GM12875 (cell line): Measurements from ENCODE around the gene SLC25A44.

Experiments used
- H3K4me3 ChIP-seq: one replicate; pipeline ENCODE4 v1.5.1; 2011; ENCODE audit warnings: low read depth, low read length, control low read depth
- CTCF ChIP-seq: IDR thresholded peaks from 2 replicates; pipeline ENCODE4 v1.5.1; 2011; ENCODE audit warnings: low read depth, mild to moderate bottlenecking, control low read depth, inconsistent platforms, low read length, moderate library complexity, borderline replicate concordance; ENCODE audit not compliant: insufficient read depth

The SLC25A44 gene

GRCh38 chr1:156248323-156248683 lies 54.4 kb downstream of the SLC25A44 start:
- no peak for TF ChIP-seq CTCF
- H3K4me3 ChIP-seq = no peak overlapping the region

GRCh38 chr1:156249593-156249992 lies 55.7 kb downstream of the SLC25A44 start:
- no peak for TF ChIP-seq CTCF
- no peak overlapping the region for H3K4me3 ChIP-seq

- no peak for TF ChIP-seq CTCF
- no peak overlapping the region for H3K4me3 ChIP-seq
These were observed 57.6 kb downstream of the SLC25A44 start for GRCh38 chr1:156251527-156251926.

- no peak for TF ChIP-seq CTCF
- no peak overlapping the region for H3K4me3 ChIP-seq
These were observed 59.7 kb downstream of the SLC25A44 start for GRCh38 chr1:156253634-156254033.

- no peak for TF ChIP-seq CTCF
- no peak overlapping the region for H3K4me3 ChIP-seq
These were observed 63.8 kb downstream of the SLC25A44 start for GRCh38 chr1:156257711-156258110.

GRCh38 chr1:156258859-156259258 lies 65.0 kb downstream of the SLC25A44 start:
- no peak overlapping the region for H3K4me3 ChIP-seq
- TF ChIP-seq CTCF = no peak

- H3K4me3 ChIP-seq = no peak overlapping the region
- TF ChIP-seq CTCF = no peak
These were observed 65.9 kb downstream of the SLC25A44 start for GRCh38 chr1:156259805-156260204.
